Ureter (tissue), 1 donor: ENCODE results near the gene CAP1. TPM values are rescaled to one million over a fixed set of nuclear protein-coding genes. Genes with fewer than 3 reads are reported as not detected.
"Not testable (repeated sequence)": the region's sequence is repeated elsewhere in the genome, so short reads cannot be mapped to it uniquely, and the experiment has no call there.

ENCODE experiments used
- DNase-seq: peaks from one replicate; pipeline ENCODE4 v3.0.0-alpha.2; 2020; ENCODE audit warnings: low spot score
- total RNA-seq: library from RNA; stranded (reverse); gene quantifications from one replicate; pipeline ENCODE4 v1.2.4, GENCODE V29; 2023
- donor health status: DM: yes; HTN: yes; CAD: no.

CAP1 gene, protein sequence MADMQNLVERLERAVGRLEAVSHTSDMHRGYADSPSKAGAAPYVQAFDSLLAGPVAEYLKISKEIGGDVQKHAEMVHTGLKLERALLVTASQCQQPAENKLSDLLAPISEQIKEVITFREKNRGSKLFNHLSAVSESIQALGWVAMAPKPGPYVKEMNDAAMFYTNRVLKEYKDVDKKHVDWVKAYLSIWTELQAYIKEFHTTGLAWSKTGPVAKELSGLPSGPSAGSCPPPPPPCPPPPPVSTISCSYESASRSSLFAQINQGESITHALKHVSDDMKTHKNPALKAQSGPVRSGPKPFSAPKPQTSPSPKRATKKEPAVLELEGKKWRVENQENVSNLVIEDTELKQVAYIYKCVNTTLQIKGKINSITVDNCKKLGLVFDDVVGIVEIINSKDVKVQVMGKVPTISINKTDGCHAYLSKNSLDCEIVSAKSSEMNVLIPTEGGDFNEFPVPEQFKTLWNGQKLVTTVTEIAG
- total RNA-seq: 351 TPM

DNA sequence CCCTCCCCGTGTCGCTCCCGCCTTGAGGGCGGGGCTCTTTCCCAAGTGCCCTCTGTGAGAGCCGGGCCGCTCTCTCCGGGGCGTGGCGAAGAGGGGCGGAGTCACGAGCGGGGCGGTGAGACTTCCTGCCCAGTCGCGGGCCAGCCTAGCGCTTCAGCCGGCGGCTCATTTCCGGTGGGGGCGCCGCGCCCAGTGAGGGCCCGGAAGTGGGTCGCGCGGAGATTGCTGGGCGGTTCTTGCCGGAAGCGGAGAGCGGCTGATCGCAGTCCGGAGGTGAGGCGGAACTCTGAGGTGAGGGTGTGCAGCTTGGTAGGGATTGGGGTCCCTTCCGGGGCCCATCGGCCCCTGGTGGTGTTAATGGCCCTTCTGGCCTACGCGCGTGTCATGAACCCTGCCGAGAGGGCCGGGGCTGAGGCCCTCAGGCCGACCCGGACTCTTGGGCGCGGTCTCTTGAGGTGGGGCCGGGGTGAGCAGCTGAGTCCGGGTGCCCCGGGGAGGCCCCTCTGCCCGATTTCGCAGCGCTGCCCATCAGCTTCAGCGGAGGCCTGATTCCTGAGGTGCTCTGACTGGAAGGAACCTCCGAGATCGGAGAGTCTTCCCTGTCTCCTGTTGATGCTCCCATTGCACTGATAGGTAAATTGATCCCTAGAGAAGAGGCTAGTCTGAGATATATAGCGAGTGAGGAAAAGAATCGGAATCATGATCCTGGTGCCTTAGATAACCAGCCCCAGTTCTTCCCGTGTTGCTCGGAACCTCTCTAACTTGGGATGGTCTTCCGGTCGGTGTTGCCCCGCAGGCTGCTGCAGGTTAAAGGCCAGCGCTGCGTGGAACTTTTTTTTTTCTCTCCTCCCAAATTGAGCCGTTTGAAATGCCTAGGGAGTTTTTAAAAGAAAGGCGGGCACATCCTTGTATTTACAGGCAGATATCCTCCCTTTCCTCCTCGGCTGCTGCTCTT is at the start of gene CAP1:
Gene CAP1 (plus strand): TSS at position 219 of the 955 bp plus-strand sequence. CDS start 18,618 bp downstream, outside the sequence.
- peak; percentile 100 for DNase-seq

DNA sequence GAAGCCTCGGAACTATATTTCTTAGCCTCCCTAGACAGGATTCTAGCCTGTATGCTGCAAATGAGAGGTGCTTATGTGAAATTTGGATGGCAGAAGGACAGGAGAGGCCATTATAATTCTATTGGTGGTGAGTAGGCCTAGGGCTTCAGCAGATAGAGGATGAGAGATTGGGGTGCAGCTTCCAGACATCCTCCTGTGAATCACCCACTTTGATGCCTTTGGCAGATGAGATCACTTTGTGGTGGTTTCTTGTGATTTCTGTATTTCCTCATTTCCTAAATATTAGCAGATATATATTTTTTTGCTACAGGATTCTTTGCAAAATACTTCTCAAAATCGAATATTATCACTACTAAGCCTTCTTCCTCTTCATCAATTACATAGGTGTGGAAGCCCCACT is 48.3 kb upstream of the CAP1 start:
- DNase-seq: no peak

DNA sequence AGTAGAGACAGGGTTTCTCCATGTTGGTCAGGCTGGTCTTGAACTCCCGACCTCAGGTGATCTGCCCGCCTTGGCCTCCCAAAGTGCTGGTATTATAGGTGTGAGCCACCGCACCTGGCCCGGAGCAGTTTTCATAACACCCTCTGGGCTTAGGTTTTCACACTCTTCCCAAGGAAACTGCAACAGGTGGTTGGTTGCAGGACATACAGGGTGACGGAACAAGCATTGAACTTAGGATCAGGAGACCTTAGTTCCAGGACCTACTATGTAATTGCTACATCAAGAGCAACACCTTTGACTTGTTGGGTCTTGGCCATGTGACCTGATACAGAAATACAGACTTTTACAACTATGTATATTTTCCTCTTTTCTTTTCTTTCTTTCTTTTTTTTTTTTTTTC is 47.6 kb upstream of the CAP1 start:
- no peak for DNase-seq

DNA sequence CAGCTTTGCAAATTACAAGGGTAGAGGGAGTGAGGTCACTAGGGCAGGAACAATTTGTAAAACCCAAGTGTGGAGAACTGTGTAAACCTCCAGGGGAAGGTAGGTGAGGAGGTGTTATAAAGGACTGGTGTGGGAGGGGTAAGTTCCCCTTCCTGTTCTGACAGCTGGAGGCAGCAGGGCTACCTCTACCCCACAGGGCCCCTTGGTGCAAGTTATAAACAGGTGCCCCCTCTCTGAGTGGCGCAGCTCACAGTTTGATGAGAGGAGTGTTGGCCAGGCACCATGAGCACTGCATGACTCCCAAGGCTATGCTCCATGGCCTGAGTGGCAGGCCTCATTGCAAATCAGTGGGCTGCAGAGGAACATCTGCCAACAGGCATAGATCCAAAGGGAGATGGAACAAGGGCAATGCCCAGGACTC is 44.5 kb upstream of the CAP1 start:
- DNase-seq: no peak

DNA sequence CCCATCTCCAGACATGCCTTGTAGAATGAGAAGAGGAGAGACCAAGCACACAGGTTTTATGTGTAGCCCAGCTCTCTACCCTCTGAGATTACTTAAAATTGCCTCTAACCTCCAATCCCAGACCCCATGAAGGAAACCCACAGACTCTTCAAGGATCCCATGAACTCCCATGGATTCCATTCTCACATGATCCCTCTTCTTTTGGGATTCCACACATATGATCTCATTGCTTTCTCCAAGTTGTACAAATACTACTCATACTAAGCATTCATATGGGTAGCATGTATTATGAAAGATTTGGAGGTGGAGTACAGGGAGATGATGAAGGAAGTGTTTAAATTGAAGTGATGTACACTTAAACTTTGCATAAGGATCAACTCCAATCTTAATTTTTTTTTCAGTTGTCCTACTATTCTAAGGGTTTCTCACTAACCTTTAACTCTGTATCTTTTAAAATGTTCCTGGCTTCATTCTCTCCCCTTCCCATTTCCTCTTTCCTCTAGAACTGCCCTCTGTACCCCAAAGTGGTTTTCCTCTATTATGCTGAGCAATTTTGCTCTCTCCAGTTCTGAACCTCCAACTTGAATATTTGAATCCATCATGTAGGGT is 44.0 kb upstream of the CAP1 start:
- no peak for DNase-seq

DNA sequence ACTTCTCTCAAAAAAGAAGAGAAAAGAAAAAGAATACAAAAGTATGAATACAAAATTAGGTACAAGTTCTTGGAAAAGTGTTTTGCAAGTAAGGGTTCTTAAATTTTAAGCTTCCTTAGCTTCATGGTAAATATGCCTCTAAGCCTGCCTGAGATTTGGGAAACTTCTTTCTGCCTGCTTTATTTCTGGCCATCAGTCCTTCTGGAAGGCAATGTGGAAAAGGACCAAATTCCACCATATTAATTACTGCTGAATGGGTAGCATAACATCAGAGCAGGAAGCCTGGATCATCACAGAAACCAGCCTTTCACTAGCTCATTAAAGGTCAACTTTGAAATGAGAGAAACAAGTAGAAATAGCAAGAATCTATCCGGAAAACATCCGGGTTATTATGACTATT is 39.1 kb upstream of the CAP1 start:
- no peak for DNase-seq

DNA sequence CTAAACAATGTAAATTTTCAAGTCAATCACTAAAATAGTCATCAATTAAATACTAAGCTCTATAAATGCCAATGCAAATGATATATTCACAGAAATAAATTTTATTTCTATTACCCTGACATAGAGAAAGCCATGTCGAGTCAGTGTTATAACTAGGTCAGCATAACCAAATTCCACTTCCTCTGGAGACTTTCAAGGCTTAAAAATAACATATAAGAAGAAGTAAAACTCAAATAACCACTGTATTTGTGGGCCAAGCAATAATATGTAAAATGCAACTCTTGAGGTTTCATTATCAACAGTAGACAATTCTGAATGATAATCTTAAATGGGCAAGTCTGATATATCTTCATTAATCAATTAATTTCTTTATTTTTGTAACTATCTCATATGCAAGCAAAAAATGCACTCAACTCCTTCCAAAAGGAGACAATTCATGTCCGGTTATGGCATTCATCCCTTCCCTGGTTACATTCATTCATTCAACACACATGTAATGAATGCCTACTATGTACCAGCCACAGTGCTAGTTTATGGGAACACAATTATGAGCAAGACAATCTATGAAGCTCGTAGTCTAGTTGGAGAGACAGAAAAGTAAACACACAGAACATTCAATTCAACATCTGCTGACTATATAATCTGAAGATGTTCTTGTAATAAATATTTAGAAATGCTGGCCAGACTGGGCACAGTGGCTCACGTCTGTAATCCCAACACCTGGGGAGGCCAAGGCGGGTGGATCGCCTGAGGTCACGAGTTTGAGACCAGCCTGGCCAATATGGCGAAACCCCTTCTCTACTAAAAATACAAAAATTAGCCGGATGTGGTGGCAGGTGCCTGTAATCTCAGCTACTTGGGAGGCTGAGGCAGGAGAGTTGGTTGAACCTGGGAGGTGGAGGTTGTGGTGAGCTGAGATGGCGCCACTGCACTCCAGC is 37.1 kb upstream of the CAP1 start:
- DNase-seq: no peak

DNA sequence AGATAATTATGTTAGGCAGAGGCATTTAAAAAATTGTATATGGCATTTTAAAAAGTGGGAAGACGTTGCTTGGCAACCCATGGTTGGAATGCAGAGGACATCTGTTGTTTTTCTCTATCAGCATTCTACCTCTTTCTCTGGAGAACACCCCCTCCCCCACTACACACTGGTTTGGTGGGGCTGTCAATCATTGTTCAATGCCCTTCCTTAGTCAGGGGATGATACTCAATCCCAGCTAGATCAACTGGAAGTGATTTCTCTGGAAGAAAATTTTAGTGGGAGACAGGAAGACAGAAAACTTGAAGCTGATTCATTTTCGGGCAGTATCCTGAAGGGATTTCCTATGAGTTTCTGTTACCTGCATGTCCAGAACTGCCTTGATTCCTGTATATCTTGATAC is 35.7 kb upstream of the CAP1 start:
- no peak for DNase-seq

DNA sequence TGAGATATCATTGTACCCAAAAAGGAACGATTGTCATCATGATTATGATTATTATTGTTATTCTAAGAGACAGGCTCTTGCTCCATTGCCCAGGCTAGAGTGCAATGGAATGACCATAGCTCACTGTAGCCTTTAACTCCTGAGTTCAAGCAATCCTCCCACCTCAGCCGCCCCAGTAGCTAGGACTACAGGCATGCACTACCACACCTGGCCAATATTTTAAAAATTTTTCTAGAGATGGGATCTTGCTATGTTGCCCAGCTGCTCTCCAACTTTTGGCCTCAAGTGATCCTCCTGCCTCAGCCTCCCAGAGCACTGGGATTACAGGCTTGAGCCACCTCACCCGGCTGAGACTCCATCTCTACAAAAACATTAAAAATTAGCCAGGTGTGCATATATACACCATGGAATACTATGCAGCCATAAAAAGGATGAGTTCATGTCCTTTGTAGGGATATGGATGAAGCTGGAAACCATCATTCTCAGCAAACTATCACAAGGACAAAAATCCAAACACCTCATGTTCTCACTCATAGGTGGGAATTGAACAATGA is 33.0 kb upstream of the CAP1 start:
- not testable (repeated sequence) for DNase-seq

DNA sequence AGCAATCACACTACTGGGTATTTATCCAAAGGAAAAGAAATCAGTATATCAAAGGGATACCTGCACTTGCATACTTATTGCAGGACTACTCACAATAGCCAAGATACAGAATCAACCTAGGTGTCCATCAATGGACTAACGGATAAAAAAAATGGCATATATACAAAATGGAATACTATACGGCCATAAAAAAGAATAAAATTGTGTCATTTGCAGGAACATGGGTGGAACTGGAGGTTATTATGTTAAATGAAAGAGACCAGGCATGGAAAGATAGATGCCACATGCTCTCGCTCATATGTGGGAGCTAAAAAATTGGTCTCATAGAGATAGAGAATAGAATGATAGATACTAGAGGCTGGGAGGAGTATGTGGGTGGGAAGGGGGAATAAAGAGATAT is 29.3 kb upstream of the CAP1 start:
- no peak for DNase-seq

DNA sequence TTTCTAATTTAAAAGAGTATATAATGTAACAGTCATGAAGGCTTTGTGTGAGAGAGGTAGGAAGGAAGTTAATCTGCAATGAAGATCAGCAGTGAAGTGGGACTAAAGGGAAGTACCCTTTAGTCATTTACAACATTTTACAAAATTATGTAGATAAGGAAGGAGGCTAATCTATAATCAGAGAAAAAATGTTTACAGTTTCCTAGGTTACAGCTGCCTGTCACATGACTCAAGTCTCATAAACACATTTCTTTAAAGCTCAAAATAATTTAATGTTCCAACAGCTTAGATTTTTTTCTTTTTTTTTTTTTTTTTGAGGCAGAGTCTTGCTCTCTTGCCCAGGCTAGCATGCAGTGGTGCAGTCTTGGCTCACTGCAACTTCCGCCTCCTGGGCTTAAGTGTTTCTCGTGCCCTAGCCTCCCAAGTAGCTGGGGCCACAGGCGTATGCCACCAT is 26.2 kb upstream of the CAP1 start:
- no peak for DNase-seq

DNA sequence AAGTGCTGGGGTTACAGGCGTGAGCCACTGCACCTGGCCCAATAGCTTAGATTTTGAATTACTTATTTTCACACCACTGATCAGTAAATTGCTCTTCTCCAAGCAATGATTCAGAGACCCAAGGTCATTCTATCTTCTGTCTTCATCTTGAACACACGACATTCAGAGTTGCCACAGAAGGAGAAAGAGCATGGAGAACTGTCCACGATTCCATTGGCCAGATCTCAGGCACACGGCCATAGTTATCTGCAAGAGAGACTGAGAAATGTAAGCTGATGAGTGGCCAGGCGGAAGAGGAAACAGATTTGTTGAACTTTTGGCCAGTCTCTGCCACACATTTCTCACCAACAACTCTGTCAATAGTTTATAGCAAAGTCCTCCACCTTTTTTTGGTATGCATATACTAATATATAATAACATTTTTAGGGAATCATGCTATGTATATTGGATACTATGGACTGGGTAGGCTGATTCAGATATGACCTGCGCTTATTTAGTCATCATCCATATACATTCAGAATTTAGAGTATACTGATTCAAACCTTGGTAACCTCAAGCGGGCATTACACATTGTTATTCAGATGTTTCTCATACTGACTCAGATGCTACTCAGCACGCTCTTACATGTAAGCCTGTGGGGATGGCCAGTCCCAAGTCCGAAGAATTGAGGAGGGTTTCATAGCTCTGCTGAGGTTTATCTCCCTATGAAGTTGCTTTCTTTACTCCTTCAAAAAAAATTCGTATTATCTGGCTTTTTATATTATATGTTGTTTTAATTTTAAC is 25.5 kb upstream of the CAP1 start:
- no peak for DNase-seq

DNA sequence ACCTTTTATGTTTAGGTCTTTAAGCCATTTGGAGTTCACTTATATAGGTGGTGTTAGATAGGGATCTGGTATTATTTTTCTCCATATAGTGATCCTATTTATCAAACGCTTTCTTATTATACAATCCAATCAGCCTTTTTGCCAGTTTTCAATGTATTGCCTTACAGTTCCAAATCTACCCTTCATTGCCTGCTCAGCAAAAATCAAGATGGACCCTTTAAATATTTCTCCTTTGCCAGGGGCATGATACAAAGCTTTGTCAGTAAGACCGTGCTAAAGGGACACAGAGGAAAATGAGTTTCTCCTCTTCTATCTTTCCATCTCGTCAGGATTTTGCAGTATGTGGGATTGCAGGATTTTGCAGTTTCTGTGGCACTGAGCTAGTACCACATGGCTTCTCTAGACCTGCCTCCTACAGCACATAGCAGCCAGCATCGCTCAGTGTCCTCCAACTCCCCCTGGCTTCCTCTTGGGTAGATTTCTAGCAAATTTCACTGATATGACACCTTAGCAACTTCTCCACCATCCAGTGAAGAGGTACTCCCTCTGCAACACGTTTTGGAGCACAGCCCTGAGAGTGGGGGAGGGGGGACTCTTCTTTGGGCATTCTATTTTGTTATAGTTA is 22.5 kb upstream of the CAP1 start:
- DNase-seq: no peak

DNA sequence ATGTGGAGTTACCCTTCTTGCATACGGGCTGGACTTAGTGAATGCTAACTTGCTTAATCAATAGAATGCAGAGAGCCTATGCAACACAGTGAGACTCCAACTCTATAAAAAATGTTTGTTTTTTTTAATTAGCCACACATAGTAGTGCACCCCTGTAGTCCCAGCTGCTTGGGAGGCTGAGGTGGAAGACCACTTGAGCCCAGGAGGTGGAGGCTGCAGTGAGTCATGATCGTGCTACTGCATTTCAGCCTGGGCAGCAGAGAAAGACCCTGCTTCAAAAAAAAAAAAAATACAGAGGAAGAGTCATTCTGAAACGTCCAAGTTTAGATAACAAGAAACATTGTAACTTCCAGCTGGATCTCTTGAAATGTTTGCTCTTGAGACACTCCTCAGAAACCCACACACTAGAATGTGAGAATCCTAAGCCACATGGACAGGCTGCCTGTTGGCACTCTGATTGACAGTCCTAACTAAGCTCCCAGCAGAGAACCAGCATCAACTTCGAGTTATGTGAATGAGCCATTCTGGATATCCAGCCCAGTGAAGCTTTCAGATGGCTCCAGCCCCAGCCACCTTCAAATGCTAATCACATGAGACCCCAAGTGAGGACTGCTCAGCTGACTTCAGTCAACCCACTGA is 20.0 kb upstream of the CAP1 start:
- DNase-seq: no peak

DNA sequence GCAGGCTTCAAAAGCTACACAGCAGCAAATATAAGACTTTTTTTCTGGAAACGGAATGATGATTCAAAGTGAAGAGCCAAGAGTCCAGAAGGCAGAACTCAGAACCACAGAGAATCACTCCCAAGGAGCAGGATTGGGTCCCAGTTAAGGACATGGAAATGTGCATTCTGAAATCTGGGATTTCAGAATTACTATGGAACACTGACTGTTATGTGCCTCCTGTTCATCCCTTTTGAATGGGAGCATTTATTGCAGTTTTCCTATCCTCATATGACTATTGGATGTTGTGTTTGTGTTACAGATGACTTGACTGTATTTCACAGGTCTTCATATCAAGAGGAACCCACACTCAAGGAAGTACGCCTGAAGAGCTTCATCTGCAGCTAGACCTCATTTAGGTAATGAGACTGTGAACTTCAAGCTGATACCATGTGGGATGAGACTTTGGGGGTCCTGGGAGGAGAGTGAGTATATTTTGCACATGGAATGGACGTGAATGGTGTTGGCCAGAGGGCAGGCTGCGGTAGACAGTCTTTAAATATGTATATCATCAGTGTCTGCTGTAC is 17.1 kb upstream of the CAP1 start:
- no peak for DNase-seq

DNA sequence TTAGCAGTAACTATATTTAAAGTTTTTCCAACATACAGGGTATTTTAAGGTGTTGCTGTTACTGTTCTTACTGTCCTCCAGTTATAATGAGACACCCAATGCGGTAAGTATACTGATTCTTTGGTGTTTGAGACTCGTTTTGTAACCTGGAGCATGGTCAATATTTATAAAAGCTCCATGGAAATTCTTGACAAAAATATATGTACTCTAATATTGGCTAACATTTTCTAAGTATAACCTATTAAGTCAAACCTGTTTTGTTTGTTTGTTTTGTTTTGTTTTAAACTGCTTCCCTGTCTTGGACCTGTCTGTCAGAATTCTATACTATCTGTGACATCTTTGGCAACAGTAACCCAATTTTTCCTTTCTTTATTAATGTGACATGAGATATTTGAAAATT is 15.9 kb upstream of the CAP1 start:
- DNase-seq: no peak

DNA sequence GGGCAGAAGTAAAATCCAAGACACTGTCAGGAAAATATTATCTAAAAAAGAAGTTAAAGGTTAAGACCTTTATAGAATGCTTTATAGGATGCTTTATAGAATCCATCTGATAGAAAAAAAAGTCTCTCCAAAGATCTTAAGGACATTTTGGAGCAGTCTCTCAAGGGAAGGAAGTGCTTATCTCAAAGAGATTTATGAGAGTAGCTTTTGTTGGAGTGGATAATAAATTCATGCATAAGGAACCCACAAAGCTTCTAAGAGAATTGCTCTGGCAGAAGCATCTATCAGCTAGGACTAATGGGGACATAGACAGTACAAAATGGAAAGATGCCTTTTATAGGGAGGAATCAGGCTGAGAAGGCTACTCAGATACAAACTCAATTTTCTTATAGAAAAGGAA is 12.9 kb upstream of the CAP1 start:
- no peak for DNase-seq

DNA sequence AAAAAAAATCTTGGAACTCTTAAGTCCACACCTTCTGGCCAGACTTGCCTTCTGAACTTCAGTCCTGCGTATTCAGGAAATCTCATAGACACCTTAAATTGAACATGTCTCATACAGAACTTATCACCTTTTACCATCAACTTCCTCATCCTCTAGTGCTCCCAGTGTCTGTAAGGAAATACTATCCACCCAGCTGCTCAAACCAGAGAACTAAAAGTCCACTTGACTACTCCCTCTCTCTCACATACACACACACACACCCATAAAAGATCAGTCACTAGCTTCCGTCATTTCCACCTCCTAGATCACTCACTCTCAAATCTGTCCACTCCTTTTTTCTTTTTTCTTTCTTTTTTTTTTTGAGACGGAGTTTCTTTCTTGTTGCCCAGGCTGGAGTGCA is 10.9 kb upstream of the CAP1 start:
- DNase-seq: no peak
